Prostate gland (tissue), 2 donors: ENCODE data around the gene PHF11. TPM values are rescaled to one million over a fixed set of nuclear protein-coding genes. Genes with fewer than 3 reads are reported as not detected.
A peak's percentile ranks its signal among the peaks of the same experiment; 100 is the strongest.
"Not testable (repeated sequence)": the region's sequence is repeated elsewhere in the genome, so short reads cannot be mapped to it uniquely, and the experiment has no call there.

ENCODE experiments used
- DNase-seq: peaks from one replicate; pipeline ENCODE4 v3.0.0-alpha.2; 2019; ENCODE audit warnings: low spot score
- H3K27ac ChIP-seq, 2 donors: fragments of 200-600 bp; sonication (generic); 2 replicates each; pipeline ENCODE4 v1.5.1; 2017 to 2019
- H3K27me3 ChIP-seq: fragments of 200-600 bp; sonication (generic); replicated peaks from 2 replicates; pipeline ENCODE4 v1.5.1; 2019; ENCODE audit not compliant: insufficient read depth
- H3K36me3 ChIP-seq, 2 donors: fragments of 200-600 bp; sonication (generic); 1 replicate in 1 of 2; 2 replicates in 1 of 2; pipeline versions ENCODE4 v1.5.1 to v1.8.1; 2017 to 2019
- H3K4me1 ChIP-seq: fragments of 200-600 bp; sonication (generic); replicated peaks from 2 replicates; pipeline ENCODE4 v1.5.1; 2019
- H3K4me3 ChIP-seq, 2 donors: fragments of 200-600 bp; sonication (generic); 2 replicates each; pipeline ENCODE4 v1.5.1; 2017 to 2019
- H3K9me3 ChIP-seq: fragments of 200-600 bp; sonication (generic); 2 replicates; pipeline ENCODE4 v1.5.1; 2017
- CTCF ChIP-seq, 4 experiments: fragments of 200-600 bp in 2 of 4; fragments of 450-650 bp in 2 of 4; sonication (generic) in 2 of 4; IDR thresholded peaks; 1 replicate in 3 of 4; 2 replicates in 1 of 4; pipeline ENCODE4 v1.5.1; 2016 to 2019; ENCODE audit warnings: antibody characterized with exemption in 4 of 4, mild to moderate bottlenecking in 2 of 4, moderate library complexity in 2 of 4
- POLR2A ChIP-seq: fragments of 450-650 bp; IDR thresholded peaks from one replicate; pipeline ENCODE4 v1.6.1; 2016; ENCODE audit warnings: antibody characterized with exemption, mild to moderate bottlenecking
- POLR2AphosphoS5 ChIP-seq: sonication (generic); formaldehyde crosslinking; IDR thresholded peaks from one replicate; pipeline ENCODE4 v1.6.1; 2017; ENCODE audit warnings: antibody characterized with exemption
- WGBS: methylation state at CpG from one replicate; pipeline ENCODE4 v1.1.5; 2018; 5-methylcytosine and 5-hydroxymethylcytosine counted together
- intact Hi-C: fragments of 100-400 bp; cut with DNase I; formaldehyde crosslinking; loops from one replicate; pipeline ENCODE4 v1.14.2; 2022
- total RNA-seq, 2 donors: library from RNA; depleted of rRNA; stranded (reverse); fragments of >200 nt; gene quantifications; one replicate each; pipeline ENCODE4 v1.1.0, GENCODE V29; 2016

Gene PHF11
- total RNA-seq, 2 donors from 2014 or later = 28.5 to 29.5 TPM

- intact Hi-C loops = no loop called here
- H3K36me3 ChIP-seq = no peaks in the 10 kb centered on the region
- H3K4me1 ChIP-seq = no peaks in the 10 kb centered on the region
- no peak overlapping the region for H3K4me3 ChIP-seq
- no peaks in the 10 kb centered on the region for H3K9me3 ChIP-seq
- TF ChIP-seq POLR2AphosphoS5 = peak; percentile 73
- no peak for TF ChIP-seq POLR2A
- TF ChIP-seq CTCF (IDR thresholded peaks at IDR 0.05) = peak in 2 of 4 experiments; percentile 26 to 35
- 24% methylated on average over 10 of the region's 10 CpGs for WGBS
- H3K27me3 ChIP-seq = no peaks in the 10 kb centered on the region
- H3K27ac ChIP-seq = peak overlapping the region; percentile 19 to 60
- DNase-seq = peak; percentile 73
These were observed 64.7 kb downstream of the PHF11 start for GRCh38 chr13:49560270-49561061.

GRCh38 chr13:49561062-49561410 lies 65.3 kb downstream of the PHF11 start:
- Histone ChIP-seq H3K9me3 (no peaks in the 10 kb centered on the region), H3K27ac (peak overlapping the region; percentile 19 to 60), H3K4me1 (no peaks in the 10 kb centered on the region), H3K36me3 (no peaks in the 10 kb centered on the region), H3K4me3 (no peak overlapping the region), H3K27me3 (no peaks in the 10 kb centered on the region)
- WGBS = 25% methylated on average over 3 of the region's 3 CpGs
- intact Hi-C loops = no loop called here
- TF ChIP-seq POLR2A (no peak), CTCF (IDR thresholded peaks at IDR 0.05) (no peak), POLR2AphosphoS5 (no peak)
- DNase-seq = no peak

- 89% methylated on average over 5 of the region's 5 CpGs for WGBS
- no peak for DNase-seq
- Histone ChIP-seq H3K27ac (no peak overlapping the region), H3K27me3 (no peaks in the 10 kb centered on the region), H3K4me3 (no peak overlapping the region), H3K9me3 (no peaks in the 10 kb centered on the region), H3K36me3 (no peaks in the 10 kb centered on the region), H3K4me1 (no peaks in the 10 kb centered on the region)
- TF ChIP-seq POLR2A = no peak
- no peak for TF ChIP-seq CTCF (IDR thresholded peaks at IDR 0.05)
- TF ChIP-seq POLR2AphosphoS5 = no peak
- intact Hi-C loops = no loop called here
These were observed 67.8 kb downstream of the PHF11 start for GRCh38 chr13:49563516-49563915.

- intact Hi-C loops, H3K36me3 ChIP-seq, H3K27ac ChIP-seq, DNase-seq, H3K9me3 ChIP-seq, H3K27me3 ChIP-seq, H3K4me1 ChIP-seq, H3K4me3 ChIP-seq: not testable (repeated sequence)
- 98% methylated on average over 25 of the region's 25 CpGs for WGBS
These were observed 69.7 kb downstream of the PHF11 start for GRCh38 chr13:49565461-49565860.

- H3K4me1 ChIP-seq = no peaks in the 10 kb centered on the region
- H3K27ac ChIP-seq = no peak overlapping the region
- no peaks in the 10 kb centered on the region for H3K27me3 ChIP-seq
- TF ChIP-seq POLR2A (no peak), POLR2AphosphoS5 (no peak), CTCF (IDR thresholded peaks at IDR 0.05) (no peak)
- H3K36me3 ChIP-seq = no peaks in the 10 kb centered on the region
- WGBS = 96% methylated on average over 4 of the region's 4 CpGs
- DNase-seq = no peak
- no peaks in the 10 kb centered on the region for H3K9me3 ChIP-seq
- no peak overlapping the region for H3K4me3 ChIP-seq
- intact Hi-C loops = no loop called here
These were observed 70.7 kb downstream of the PHF11 start for GRCh38 chr13:49566461-49566860.
